ENCODE results near the gene KCNJ14. TPM values are rescaled to one million over a fixed set of nuclear protein-coding genes. Genes with fewer than 3 reads are reported as not detected.

The KCNJ14 gene
- total and polyA plus RNA-seq, 2 experiments from 2014 or later = 0.81 to 0.94 TPM

DNA sequence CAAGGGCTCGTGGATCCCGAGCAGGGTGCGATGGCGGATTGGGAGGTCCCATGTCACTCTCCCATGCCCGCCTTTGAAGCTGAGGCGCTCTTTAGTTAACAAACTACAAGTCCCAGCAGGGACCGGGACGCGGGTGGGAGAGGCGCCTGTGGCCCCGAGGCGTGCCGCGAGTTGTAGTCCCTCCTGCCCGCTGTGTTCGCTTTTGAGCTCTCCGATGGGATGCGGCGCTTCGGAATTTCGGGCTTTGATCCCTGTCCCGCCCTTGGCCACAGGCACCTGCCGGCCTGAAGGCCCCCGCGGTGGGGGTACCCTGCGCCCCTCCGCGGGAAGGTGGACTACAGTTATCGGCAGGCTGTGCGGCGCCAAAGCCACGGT lies 24.8 kb downstream of the KCNJ14 start:
- Histone ChIP-seq H4K20me1 (replicated peaks; ENCODE audit: insufficient read depth) (peaks cover 4% of the 10 kb centered on the region; the same call in 1 of the 2 replicates), H3F3A (replicated peaks; ENCODE audit: low read depth) (peaks cover 30% of the 10 kb centered on the region), H3K4me3 (peak overlapping the region; percentile 90), H3K27me3 (ENCODE audit: insufficient read depth) (no peaks in the 10 kb centered on the region), H3K36me3 (ENCODE audit: insufficient read depth) (peaks cover 13% of the 10 kb centered on the region), H3K4me1 (ENCODE audit: insufficient read depth) (peaks cover 12% of the 10 kb centered on the region; the same call in 1 of the 2 replicates), H3K27ac (ENCODE audit: low read depth) (peak overlapping the region; percentile 69; the same call in 1 of the 2 replicates), H3K79me2 (replicated peaks; ENCODE audit: insufficient read depth) (no peaks in the 10 kb centered on the region), H3K4me2 (peak overlapping the region; percentile 84), H3K9me2 (ENCODE audit: insufficient read depth) (no peaks in the 10 kb centered on the region), H2AFZ (no peak overlapping the region)
- peaks cover 35% of the 10 kb centered on the region for H3K36me3 Mint-ChIP-seq (ENCODE audit: low read depth)
- peaks cover 2% of the 10 kb centered on the region; the same call in 1 of the 3 replicates for H3K9me3 Mint-ChIP-seq
- ATAC-seq (peak; percentile 65), DNase-seq (ENCODE audit: low spot score) (peak; percentile 91)
- H3K4me3 Mint-ChIP-seq = peak overlapping the region; percentile 83
- peaks cover 24% of the 10 kb centered on the region for H3K4me1 Mint-ChIP-seq
- peaks cover 37% of the 10 kb centered on the region for H3K27me3 Mint-ChIP-seq (ENCODE audit: insufficient read depth, low read depth, poor library complexity)
- TF ChIP-seq, protein P1, sequence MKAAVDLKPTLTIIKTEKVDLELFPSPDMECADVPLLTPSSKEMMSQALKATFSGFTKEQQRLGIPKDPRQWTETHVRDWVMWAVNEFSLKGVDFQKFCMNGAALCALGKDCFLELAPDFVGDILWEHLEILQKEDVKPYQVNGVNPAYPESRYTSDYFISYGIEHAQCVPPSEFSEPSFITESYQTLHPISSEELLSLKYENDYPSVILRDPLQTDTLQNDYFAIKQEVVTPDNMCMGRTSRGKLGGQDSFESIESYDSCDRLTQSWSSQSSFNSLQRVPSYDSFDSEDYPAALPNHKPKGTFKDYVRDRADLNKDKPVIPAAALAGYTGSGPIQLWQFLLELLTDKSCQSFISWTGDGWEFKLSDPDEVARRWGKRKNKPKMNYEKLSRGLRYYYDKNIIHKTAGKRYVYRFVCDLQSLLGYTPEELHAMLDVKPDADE (IDR thresholded peaks at IDR 0.05) = peak; percentile 94
- TF ChIP-seq NANOG (IDR thresholded peaks at IDR 0.05; ENCODE audit: borderline replicate concordance) (no peak), STAT1 (IDR thresholded peaks at IDR 0.05; ENCODE audit: unreplicated experiment) (no peak), POLR2AphosphoS5 (IDR thresholded peaks at IDR 0.05; ENCODE audit: low read depth) (peak; percentile 69)
- no peak overlapping the region for H3K27ac Mint-ChIP-seq

DNA sequence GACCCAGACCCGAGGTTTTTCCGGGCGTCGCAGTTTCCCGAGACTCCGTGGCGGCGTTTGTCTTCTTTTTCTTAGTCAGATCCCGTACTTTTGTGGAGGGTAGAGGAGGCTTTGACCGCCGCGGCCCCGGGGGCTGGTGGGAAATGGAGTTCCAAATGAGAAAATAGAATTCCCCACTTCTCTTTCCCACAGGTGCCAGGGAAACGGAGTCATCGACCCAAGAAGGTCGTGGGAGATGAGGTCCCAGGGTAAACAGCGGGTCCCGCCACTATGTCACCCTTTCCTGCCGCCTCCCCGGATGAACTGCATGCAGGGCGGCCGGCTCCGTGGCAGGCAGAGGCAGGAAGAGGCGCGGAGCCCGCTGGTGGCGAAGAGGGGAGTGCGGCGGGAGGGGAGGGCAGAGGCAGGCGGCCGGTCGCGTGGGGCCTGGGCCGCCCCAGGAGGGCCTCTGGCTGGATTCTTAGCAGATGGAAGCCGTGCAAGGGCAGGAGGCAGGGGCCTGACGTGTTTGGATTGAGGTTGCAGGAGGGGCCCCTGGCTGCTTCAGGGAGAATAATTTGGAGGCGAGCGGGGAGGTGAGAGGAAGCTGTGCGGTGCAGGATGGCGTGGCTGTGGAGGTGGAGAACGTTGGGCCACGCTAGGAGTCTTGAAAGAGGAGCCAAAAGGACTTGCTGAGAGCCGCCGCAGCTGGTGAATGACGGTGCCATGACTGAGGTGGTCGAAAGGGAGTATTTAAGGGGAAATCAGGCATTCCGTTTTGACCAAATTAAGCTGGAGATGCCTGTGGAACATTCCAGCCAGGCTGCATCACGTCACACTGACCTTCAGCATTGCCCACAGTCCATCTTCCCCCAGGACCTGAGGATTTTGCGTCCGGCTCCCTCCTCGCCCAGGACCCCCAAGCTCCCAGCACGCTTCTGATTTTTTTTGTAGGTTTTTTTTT lies 25.5 kb downstream of the KCNJ14 start:
- DNase-seq (ENCODE audit: low spot score) (peak; percentile 71), ATAC-seq (peak; percentile 37)
- peaks cover 27% of the 10 kb centered on the region for H3F3A ChIP-seq (replicated peaks; ENCODE audit: low read depth)
- no peaks in the 10 kb centered on the region for H3K27me3 ChIP-seq (ENCODE audit: insufficient read depth)
- Mint-ChIP-seq H3K27me3 (ENCODE audit: insufficient read depth, low read depth, poor library complexity) (peaks cover 38% of the 10 kb centered on the region), H3K9me3 (peaks cover 2% of the 10 kb centered on the region; the same call in 1 of the 3 replicates), H3K36me3 (ENCODE audit: low read depth) (peaks cover 29% of the 10 kb centered on the region), H3K27ac (peak overlapping the region; percentile 91), H3K4me3 (peak overlapping the region; percentile 83), H3K4me1 (peaks cover 24% of the 10 kb centered on the region)
- peak overlapping the region; percentile 68; the same call in 1 of the 2 replicates for H3K27ac ChIP-seq (ENCODE audit: low read depth)
- peaks cover 12% of the 10 kb centered on the region; the same call in 1 of the 2 replicates for H3K4me1 ChIP-seq (ENCODE audit: insufficient read depth)
- H4K20me1 ChIP-seq (replicated peaks; ENCODE audit: insufficient read depth) = peaks cover 2% of the 10 kb centered on the region; the same call in 1 of the 2 replicates
- peak overlapping the region; percentile 90 for H3K4me3 ChIP-seq
- peak overlapping the region; percentile 81; the same call in 1 of the 2 replicates for H2AFZ ChIP-seq
- peak overlapping the region; percentile 84 for H3K4me2 ChIP-seq
- H3K9me2 ChIP-seq (ENCODE audit: insufficient read depth) = no peaks in the 10 kb centered on the region
- peaks cover 6% of the 10 kb centered on the region for H3K36me3 ChIP-seq (ENCODE audit: insufficient read depth)
- H3K79me2 ChIP-seq (replicated peaks; ENCODE audit: insufficient read depth) = no peaks in the 10 kb centered on the region
- TF ChIP-seq, protein P2, sequence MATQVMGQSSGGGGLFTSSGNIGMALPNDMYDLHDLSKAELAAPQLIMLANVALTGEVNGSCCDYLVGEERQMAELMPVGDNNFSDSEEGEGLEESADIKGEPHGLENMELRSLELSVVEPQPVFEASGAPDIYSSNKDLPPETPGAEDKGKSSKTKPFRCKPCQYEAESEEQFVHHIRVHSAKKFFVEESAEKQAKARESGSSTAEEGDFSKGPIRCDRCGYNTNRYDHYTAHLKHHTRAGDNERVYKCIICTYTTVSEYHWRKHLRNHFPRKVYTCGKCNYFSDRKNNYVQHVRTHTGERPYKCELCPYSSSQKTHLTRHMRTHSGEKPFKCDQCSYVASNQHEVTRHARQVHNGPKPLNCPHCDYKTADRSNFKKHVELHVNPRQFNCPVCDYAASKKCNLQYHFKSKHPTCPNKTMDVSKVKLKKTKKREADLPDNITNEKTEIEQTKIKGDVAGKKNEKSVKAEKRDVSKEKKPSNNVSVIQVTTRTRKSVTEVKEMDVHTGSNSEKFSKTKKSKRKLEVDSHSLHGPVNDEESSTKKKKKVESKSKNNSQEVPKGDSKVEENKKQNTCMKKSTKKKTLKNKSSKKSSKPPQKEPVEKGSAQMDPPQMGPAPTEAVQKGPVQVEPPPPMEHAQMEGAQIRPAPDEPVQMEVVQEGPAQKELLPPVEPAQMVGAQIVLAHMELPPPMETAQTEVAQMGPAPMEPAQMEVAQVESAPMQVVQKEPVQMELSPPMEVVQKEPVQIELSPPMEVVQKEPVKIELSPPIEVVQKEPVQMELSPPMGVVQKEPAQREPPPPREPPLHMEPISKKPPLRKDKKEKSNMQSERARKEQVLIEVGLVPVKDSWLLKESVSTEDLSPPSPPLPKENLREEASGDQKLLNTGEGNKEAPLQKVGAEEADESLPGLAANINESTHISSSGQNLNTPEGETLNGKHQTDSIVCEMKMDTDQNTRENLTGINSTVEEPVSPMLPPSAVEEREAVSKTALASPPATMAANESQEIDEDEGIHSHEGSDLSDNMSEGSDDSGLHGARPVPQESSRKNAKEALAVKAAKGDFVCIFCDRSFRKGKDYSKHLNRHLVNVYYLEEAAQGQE (IDR thresholded peaks at IDR 0.05; ENCODE audit: unreplicated experiment) = no peak
- TF ChIP-seq, protein P1 (IDR thresholded peaks at IDR 0.05) = no peak
- TF ChIP-seq ZNF331 (CRISPR knock-in tag; IDR thresholded peaks at IDR 0.05; ENCODE audit: low read depth) = no peak
- no peak for TF ChIP-seq NANOG (IDR thresholded peaks at IDR 0.05; ENCODE audit: borderline replicate concordance)
- TF ChIP-seq EZH2phosphoT487 (IDR thresholded peaks at IDR 0.05; ENCODE audit: unreplicated experiment) = no peak
- no peak; the same call in 1 of the 2 replicates for TF ChIP-seq POLR2AphosphoS5 (IDR thresholded peaks at IDR 0.05; ENCODE audit: low read depth)
- no peak for TF ChIP-seq JUNB (IDR thresholded peaks at IDR 0.05; ENCODE audit: unreplicated experiment)

Measured in GM23338 (cell line).